Hematopoietic multipotent progenitor cell treated with erythropoietin and hydrocortisone succinate and interleukin-3 and kit ligand, for 8 days (in vitro differentiated cells): ENCODE results near the gene MSL2.
"Not testable (repeated sequence)": the region's sequence is repeated elsewhere in the genome, so short reads cannot be mapped to it uniquely, and the experiment has no call there.

Experiments used
- DNase-seq: peaks from one replicate; pipeline ENCODE4 v3.0.0-alpha.2; 2015

MSL2 gene

GRCh38 chr3:136192195-136192594, 3.9 kb downstream of the MSL2 start:
- not testable (repeated sequence) for DNase-seq

GRCh38 chr3:136189859-136190617, 6.1 kb downstream of the MSL2 start:
- DNase-seq = no peak

GRCh38 chr3:136189043-136189442, 7.1 kb downstream of the MSL2 start:
- DNase-seq = no peak

- no peak for DNase-seq
Measured at GRCh38 chr3:136187868-136188267, 8.3 kb downstream of the MSL2 start.

- DNase-seq = no peak
Measured at GRCh38 chr3:136186846-136187245, 9.3 kb downstream of the MSL2 start.

- DNase-seq = no peak
Measured at GRCh38 chr3:136186344-136186743, 9.8 kb downstream of the MSL2 start.

- DNase-seq = no peak
Measured at GRCh38 chr3:136184703-136185102, 11.4 kb downstream of the MSL2 start.

GRCh38 chr3:136181741-136182140, 14.4 kb downstream of the MSL2 start:
- DNase-seq = no peak

GRCh38 chr3:136177876-136178275, 18.3 kb downstream of the MSL2 start:
- no peak for DNase-seq

GRCh38 chr3:136173939-136174490, 22.1 kb downstream of the MSL2 start:
- DNase-seq = no peak

- no peak for DNase-seq
Measured at GRCh38 chr3:136171097-136171542, 25.0 kb downstream of the MSL2 start.

GRCh38 chr3:136168236-136168635, 27.9 kb downstream of the MSL2 start:
- DNase-seq = not testable (repeated sequence)

- no peak for DNase-seq
Measured at GRCh38 chr3:136166507-136166906, 29.6 kb downstream of the MSL2 start.

- DNase-seq = not testable (repeated sequence)
Measured at GRCh38 chr3:136163607-136164006, 32.5 kb downstream of the MSL2 start.

- DNase-seq = no peak
Measured at GRCh38 chr3:136162322-136162721, 33.8 kb downstream of the MSL2 start.

GRCh38 chr3:136161516-136161915, 34.6 kb downstream of the MSL2 start:
- no peak for DNase-seq

GRCh38 chr3:136152963-136153362, 43.2 kb downstream of the MSL2 start:
- DNase-seq = no peak

GRCh38 chr3:136152176-136152843, 43.8 kb downstream of the MSL2 start:
- DNase-seq = no peak

- DNase-seq = no peak
Measured at GRCh38 chr3:136151219-136151618, 44.9 kb downstream of the MSL2 start.

- DNase-seq = no peak
Measured at GRCh38 chr3:136149667-136150066, 46.5 kb downstream of the MSL2 start.

GRCh38 chr3:136146981-136147729, 49.0 kb downstream of the MSL2 start:
- DNase-seq = no peak

GRCh38 chr3:136144397-136144796, 51.7 kb downstream of the MSL2 start:
- DNase-seq = not testable (repeated sequence)

- no peak for DNase-seq
Measured at GRCh38 chr3:136142592-136142991, 53.5 kb downstream of the MSL2 start.
